ENCODE measurements around the gene BACE1. TPM values are rescaled to one million over a fixed set of nuclear protein-coding genes. Genes with fewer than 3 reads are reported as not detected.

The BACE1 gene
- total and polyA plus RNA-seq, 2 donors (not counting 1 experiment from before 2014, with no cell fraction given): 0.06 TPM; not detected in 1

- no peaks in the 10 kb centered on the region for H3K27me3 ChIP-seq (replicated peaks in 1 of 4; ENCODE audit: control extremely low read depth in 1 of 4, control insufficient read depth in 3 of 4, insufficient read depth in 4 of 4, low read length in 3 of 4)
- Mint-ChIP-seq H3K9me3 (ENCODE audit: insufficient read depth) (no peaks in the 10 kb centered on the region), H3K4me3 (no peak overlapping the region), H3K4me1 (peaks cover 8% of the 10 kb centered on the region), H3K27me3 (no peaks in the 10 kb centered on the region), H3K27ac (no peak overlapping the region)
- ChIA-PET POLR2A (interaction anchor here (1.7 kb wide), 1 partner anchor 184 kb away, joined by 6 read pairs; no protein-coding TSS in a partner anchor), CTCF (interaction anchor here (1.0 to 2.1 kb wide), 4 partner anchors 11 to 479 kb away, joined by 4 to 6 read pairs (median 4); partner anchors contain the start of gene BACE1)
- TF ChIP-seq CTCF (IDR thresholded peaks at IDR 0.05) (no peak), EZH2 (IDR thresholded peaks at IDR 0.05; ENCODE audit: borderline replicate concordance, insufficient read depth, low read depth, low read length, poor library complexity, severe bottlenecking) (no peak)
- WGBS (ENCODE audit: insufficient coverage): 13% methylated on average over 12 of the region's 15 CpGs
- peak overlapping the region; percentile 57 to 88 (median 79) for H3K4me3 ChIP-seq (ENCODE audit: control extremely low read depth in 1 of 5, extremely low read depth in 1 of 5, insufficient read depth in 1 of 5, low read depth in 2 of 5, low read length in 4 of 5)
- peak overlapping the region; percentile 79 for H3K4me2 ChIP-seq (replicated peaks; ENCODE audit: low read depth, low read length, poor library complexity, severe bottlenecking)
- H4K20me1 ChIP-seq (ENCODE audit: control insufficient read depth, insufficient read depth, low read length, poor library complexity, severe bottlenecking): no peaks in the 10 kb centered on the region
- no peak for DNase-seq
- ATAC-seq (ENCODE audit: low read depth): no peak
- H3K9ac ChIP-seq (ENCODE audit: low read length): peak overlapping the region; percentile 83
- no peaks in the 10 kb centered on the region for H3K9me3 ChIP-seq (ENCODE audit: control extremely low read depth in 1 of 3, control insufficient read depth in 2 of 3, insufficient read depth in 1 of 3, low read length in 2 of 3)
- peaks cover 6 to 11% of the 10 kb centered on the region in 2 donors for H3K4me1 ChIP-seq (ENCODE audit: control insufficient read depth in 2 of 2, insufficient read depth in 2 of 2, low read length in 2 of 2)
- intact Hi-C loops (cut with micrococcal nuclease): loop anchor here (1.0 to 10.0 kb wide), 5 partner anchors 96 to 556 kb away; partner anchors contain the start of genes BUD13, PAFAH1B2, PCSK7 and RNF214
- H3K36me3 ChIP-seq (replicated peaks in 1 of 2; ENCODE audit: control extremely low read depth in 1 of 2, control insufficient read depth in 1 of 2, extremely low read depth in 1 of 2, insufficient read depth in 2 of 2, low read length in 1 of 2): no peaks in the 10 kb centered on the region
- H2AFZ ChIP-seq (ENCODE audit: insufficient read depth, low read depth, low read length, poor library complexity, severe bottlenecking): peak overlapping the region; percentile 90
- peak overlapping the region; percentile 84 to 89 for H3K27ac ChIP-seq (ENCODE audit: low read length in 2 of 2)
- peaks cover 12% of the 10 kb centered on the region for H3K79me2 ChIP-seq (ENCODE audit: control insufficient read depth, insufficient read depth, low read length)
These were observed 12.4 kb upstream of the BACE1 start for GRCh38 chr11:117328375-117329010.

Data from B cell (primary cell).